ENCODE measurements around the gene SLC25A21.

GRCh38 chr14:36667679-36668078 lies 504.7 kb downstream of the SLC25A21 start:
- TF ChIP-seq CTCF (IDR thresholded peaks at IDR 0.05; ENCODE audit: insufficient read depth, low read length, poor library complexity, severe bottlenecking) (no peak), EZH2phosphoT487 (conservative IDR thresholded peaks at IDR 0.05; ENCODE audit: low read length) (no peak)

All from SU-DHL-6 (cell line).